ENCODE data around the gene EIF4G1. TPM values are rescaled to one million over a fixed set of nuclear protein-coding genes. Genes with fewer than 3 reads are reported as not detected.

EIF4G1 gene
- total RNA-seq, 1 donor, result 288 TPM

GRCh38 chr3:184344579-184345316 is 30.3 kb downstream of the EIF4G1 start:
- DNase-seq (ENCODE audit: low read depth), result no peak
- no peak for TF ChIP-seq CTCF (IDR thresholded peaks at IDR 0.05; ENCODE audit: insufficient read depth, low read depth, low read length)
- H3K4me3 ChIP-seq (ENCODE audit: low read depth, low read length), result no peak overlapping the region

- DNase-seq (ENCODE audit: low read depth), result peak; percentile 60
- no peak overlapping the region for H3K4me3 ChIP-seq (ENCODE audit: low read depth, low read length)
- peak; percentile 51 for TF ChIP-seq CTCF (IDR thresholded peaks at IDR 0.05; ENCODE audit: insufficient read depth, low read depth, low read length)
Observed at GRCh38 chr3:184345317-184346144, 31.1 kb downstream of the EIF4G1 start.

GRCh38 chr3:184346480-184347190 is 32.2 kb downstream of the EIF4G1 start:
- no peak overlapping the region for H3K4me3 ChIP-seq (ENCODE audit: low read depth, low read length)
- TF ChIP-seq CTCF (IDR thresholded peaks at IDR 0.05; ENCODE audit: insufficient read depth, low read depth, low read length), result no peak
- no peak for DNase-seq (ENCODE audit: low read depth)

- H3K4me3 ChIP-seq (ENCODE audit: low read depth, low read length), result no peak overlapping the region
- no peak for TF ChIP-seq CTCF (IDR thresholded peaks at IDR 0.05; ENCODE audit: insufficient read depth, low read depth, low read length)
- peak; percentile 70 for DNase-seq (ENCODE audit: low read depth)
Observed at GRCh38 chr3:184347321-184348056, 33.1 kb downstream of the EIF4G1 start.

- no peak overlapping the region for H3K4me3 ChIP-seq (ENCODE audit: low read depth, low read length)
- TF ChIP-seq CTCF (IDR thresholded peaks at IDR 0.05; ENCODE audit: insufficient read depth, low read depth, low read length), result no peak
- DNase-seq (ENCODE audit: low read depth), result no peak
Observed at GRCh38 chr3:184348057-184348382, 33.6 kb downstream of the EIF4G1 start.

Data from fibroblast of villous mesenchyme (primary cell).